Measurements from ENCODE around the gene TANC1. TPM values are rescaled to one million over a fixed set of nuclear protein-coding genes. Genes with fewer than 3 reads are reported as not detected.
A peak's percentile ranks its signal among the peaks of the same experiment; 100 is the strongest.

TANC1 gene
- total RNA-seq, 5 donors from 2014 or later (not counting 1 experiment from before 2014, with no cell fraction given) = 0.26 to 0.61 (median 0.50) TPM

DNA sequence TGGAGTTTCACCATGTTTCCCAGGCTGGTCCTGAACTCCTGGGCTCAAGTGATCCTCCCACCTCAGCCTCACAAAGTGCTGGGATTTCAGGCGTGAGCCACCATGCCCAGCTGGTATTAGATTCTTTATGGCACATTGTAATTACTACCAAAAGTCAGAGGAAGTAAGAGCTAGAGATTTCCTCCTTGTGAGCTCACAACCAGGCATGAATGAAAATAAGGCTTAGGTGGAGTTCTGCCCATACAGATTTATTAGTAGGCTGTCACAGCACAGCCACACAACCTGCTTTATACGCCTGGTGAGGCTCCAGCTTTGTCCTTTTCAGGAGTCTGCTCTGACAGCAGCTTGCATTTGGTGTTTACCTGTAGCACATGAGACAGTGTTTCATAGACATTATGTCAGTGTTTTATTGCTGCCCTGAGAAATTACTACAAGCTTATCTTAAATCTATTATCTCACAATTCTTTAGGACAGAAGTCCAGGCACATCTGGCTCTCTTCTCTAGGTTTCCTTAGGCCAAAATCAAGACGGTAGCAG lies 156.6 kb downstream of the TANC1 start:
- no peak overlapping the region for H3K4me3 Mint-ChIP-seq

DNA sequence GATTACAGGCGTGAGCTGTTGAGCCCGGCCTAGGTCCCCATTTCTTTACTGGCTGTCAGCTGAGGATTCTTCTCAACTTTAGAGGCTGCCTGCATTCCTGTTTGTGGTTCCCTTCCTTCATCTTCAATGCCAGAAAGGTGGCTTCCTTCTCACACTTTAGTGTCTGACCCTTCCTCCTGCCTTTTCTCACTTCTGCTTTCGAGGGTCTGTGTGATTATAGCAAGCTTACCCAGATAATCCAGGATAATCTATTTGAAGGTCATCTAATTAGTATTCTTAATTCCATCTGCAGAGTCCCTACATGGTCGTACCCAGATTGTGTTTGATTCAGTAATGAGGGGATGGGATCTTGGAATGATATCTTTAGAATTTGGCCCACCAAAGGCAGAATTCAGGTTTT lies 157.4 kb downstream of the TANC1 start:
- no peak for ATAC-seq (replicated peaks in 1 of 4)
- Histone ChIP-seq H3K9me3 (no peaks in the 10 kb centered on the region), H3K27ac (ENCODE audit: low read length) (no peak overlapping the region), H3K27me3 (replicated peaks in 1 of 2; ENCODE audit: control insufficient read depth in 2 of 2, extremely low read depth in 1 of 2, insufficient read depth in 2 of 2, low read length in 1 of 2) (no peaks in the 10 kb centered on the region), H3K4me1 (ENCODE audit: control insufficient read depth in 1 of 2, extremely low read depth in 1 of 2, insufficient read depth in 2 of 2, low read length in 2 of 2) (peaks cover 13 to 17% of the 10 kb centered on the region in 2 experiments), H3K4me3 (ENCODE audit: control insufficient read depth in 1 of 2, extremely low read depth in 1 of 2, low read length in 1 of 2) (no peak overlapping the region), H3K36me3 (ENCODE audit: control insufficient read depth in 2 of 2, extremely low read depth in 1 of 2, insufficient read depth in 1 of 2, low read length in 1 of 2) (no peaks in the 10 kb centered on the region)
- 94% methylated on average over 2 of the region's 4 CpGs for WGBS (ENCODE audit: insufficient coverage)
- DNase-seq = no peak
- no peaks in the 10 kb centered on the region for H3K36me3 Mint-ChIP-seq
- ChIA-PET CTCF (interaction anchor here in 1 of 2 donors (0.6 kb wide), 1 partner anchor 34 kb away, joined by 3 read pairs; no protein-coding TSS in a partner anchor), POLR2A (no interaction called here)
- H3K9me3 Mint-ChIP-seq = no peaks in the 10 kb centered on the region
- H3K4me3 Mint-ChIP-seq = no peak overlapping the region
- no peaks in the 10 kb centered on the region for H3K27me3 Mint-ChIP-seq
- peaks cover 21 to 30% (median 27%) of the 10 kb centered on the region in 3 donors for H3K4me1 Mint-ChIP-seq
- peak overlapping the region in 1 of 2 donors; percentile 45 for H3K27ac Mint-ChIP-seq

More for the DNA sequence above, 156.6 kb downstream of the TANC1 start:
- peaks cover 21 to 30% (median 25%) of the 10 kb centered on the region in 3 donors for H3K4me1 Mint-ChIP-seq
- CTCF ChIA-PET = interaction anchor here in 1 of 2 donors (0.6 to 1.0 kb wide), 3 partner anchors 10 to 101 kb away, joined by 3 to 4 read pairs (median 3); no protein-coding TSS in a partner anchor
- H3K9me3 Mint-ChIP-seq = no peaks in the 10 kb centered on the region
- no peaks in the 10 kb centered on the region for H3K36me3 Mint-ChIP-seq
- Histone ChIP-seq H3K4me3 (ENCODE audit: control insufficient read depth in 1 of 2, extremely low read depth in 1 of 2, low read length in 1 of 2) (no peak overlapping the region), H3K27ac (ENCODE audit: low read length) (peak overlapping the region; percentile 61), H3K36me3 (ENCODE audit: control insufficient read depth in 2 of 2, extremely low read depth in 1 of 2, insufficient read depth in 1 of 2, low read length in 1 of 2) (no peaks in the 10 kb centered on the region), H3K9me3 (no peaks in the 10 kb centered on the region), H3K27me3 (replicated peaks in 1 of 2; ENCODE audit: control insufficient read depth in 2 of 2, extremely low read depth in 1 of 2, insufficient read depth in 2 of 2, low read length in 1 of 2) (no peaks in the 10 kb centered on the region), H3K4me1 (ENCODE audit: control insufficient read depth in 1 of 2, extremely low read depth in 1 of 2, insufficient read depth in 2 of 2, low read length in 2 of 2) (peaks cover 13 to 17% of the 10 kb centered on the region in 2 experiments)
- no CpG with 5 or more reads among the region's 3 CpGs for WGBS (ENCODE audit: insufficient coverage)
- H3K27ac Mint-ChIP-seq = peak overlapping the region; percentile 75 to 88
- no peaks in the 10 kb centered on the region for H3K27me3 Mint-ChIP-seq
- DNase-seq (no peak), ATAC-seq (replicated peaks in 1 of 4) (peak in 3 of 4 experiments; percentile 12 to 43 (median 39))
- POLR2A ChIA-PET = interaction anchor here in 1 of 2 donors (0.7 kb wide), 1 partner anchor 9 kb away, joined by 3 read pairs; no protein-coding TSS in a partner anchor

DNA sequence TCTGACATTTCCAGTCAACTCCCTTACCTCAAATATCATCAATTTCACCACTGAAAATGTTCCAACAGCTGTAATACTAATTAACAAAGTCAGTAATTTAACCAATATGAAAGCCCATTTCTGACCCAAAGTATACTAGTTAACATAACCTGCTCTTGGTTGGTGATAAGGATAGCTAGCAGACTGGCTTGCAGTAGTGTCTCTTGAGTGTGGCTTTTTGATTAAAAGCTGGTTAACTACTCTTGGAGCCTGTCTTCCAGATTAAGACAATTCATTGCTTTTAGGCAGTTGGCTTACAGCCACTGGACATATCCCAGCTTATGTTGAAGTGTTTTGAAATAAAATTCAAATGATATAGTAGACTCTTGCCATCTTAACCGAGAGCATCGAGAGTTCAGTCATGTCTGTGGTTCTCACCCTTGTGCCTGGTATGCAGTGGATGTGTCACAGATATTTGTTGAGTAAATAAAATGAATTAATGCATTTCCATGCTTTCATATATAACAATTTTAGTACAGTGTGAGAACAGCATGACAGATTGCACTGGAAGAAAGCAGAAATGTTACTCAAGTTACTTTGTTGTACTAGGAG lies 158.1 kb downstream of the TANC1 start:
- DNase-seq = no peak
- Mint-ChIP-seq H3K27ac (no peak overlapping the region), H3K36me3 (no peaks in the 10 kb centered on the region), H3K27me3 (no peaks in the 10 kb centered on the region), H3K4me3 (no peak overlapping the region), H3K4me1 (peaks cover 21 to 30% (median 27%) of the 10 kb centered on the region in 3 donors), H3K9me3 (no peaks in the 10 kb centered on the region)
- H3K4me1 ChIP-seq (ENCODE audit: control insufficient read depth in 1 of 2, extremely low read depth in 1 of 2, insufficient read depth in 2 of 2, low read length in 2 of 2) = peaks cover 13 to 17% of the 10 kb centered on the region in 2 experiments
- no peaks in the 10 kb centered on the region for H3K36me3 ChIP-seq (ENCODE audit: control insufficient read depth in 2 of 2, extremely low read depth in 1 of 2, insufficient read depth in 1 of 2, low read length in 1 of 2)
- CTCF ChIA-PET = interaction anchor here (0.6 to 1.7 kb wide), 3 partner anchors 8 to 226 kb away, joined by 3 read pairs; no protein-coding TSS in a partner anchor
- no peak overlapping the region for H3K4me3 ChIP-seq (ENCODE audit: control insufficient read depth in 1 of 2, extremely low read depth in 1 of 2, low read length in 1 of 2)
- no CpG with 5 or more reads among the region's 2 CpGs for whole genome bisulfite sequencing (ENCODE audit: insufficient coverage)
- POLR2A ChIA-PET = interaction anchor here in 1 of 2 donors (0.8 kb wide), 1 partner anchor 13 kb away, joined by 3 read pairs; no protein-coding TSS in a partner anchor
- no peak overlapping the region for H3K27ac ChIP-seq (ENCODE audit: low read length)
- H3K27me3 ChIP-seq (replicated peaks in 1 of 2; ENCODE audit: control insufficient read depth in 2 of 2, extremely low read depth in 1 of 2, insufficient read depth in 2 of 2, low read length in 1 of 2) = no peaks in the 10 kb centered on the region
- no peaks in the 10 kb centered on the region for H3K9me3 ChIP-seq
- no peak for ATAC-seq (replicated peaks in 1 of 4)

DNA sequence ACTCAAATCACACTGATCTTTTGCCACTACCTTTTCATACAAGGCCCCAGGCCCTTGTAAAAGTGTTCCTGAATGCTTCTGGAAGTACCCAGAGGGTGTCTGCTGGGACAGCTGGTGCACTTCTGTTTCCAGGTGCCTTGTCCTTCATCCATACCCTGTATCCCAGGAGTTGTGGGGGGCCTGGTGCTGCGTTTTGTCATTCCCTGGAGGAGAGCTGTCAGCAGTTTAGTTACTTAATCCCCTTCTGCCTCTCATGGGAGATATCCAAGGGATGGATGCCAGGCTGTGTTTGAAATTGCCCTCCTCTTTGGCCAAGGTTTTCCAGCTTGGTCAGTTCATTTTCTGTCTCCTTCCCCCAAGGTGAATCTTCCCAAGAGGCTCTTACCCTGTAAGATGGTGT lies 159.8 kb downstream of the TANC1 start:
- H3K27me3 Mint-ChIP-seq = no peaks in the 10 kb centered on the region
- no peaks in the 10 kb centered on the region for H3K27me3 ChIP-seq (replicated peaks in 1 of 2; ENCODE audit: control insufficient read depth in 2 of 2, extremely low read depth in 1 of 2, insufficient read depth in 2 of 2, low read length in 1 of 2)
- no CpG with 5 or more reads among the region's 1 CpG for WGBS (ENCODE audit: insufficient coverage)
- H3K36me3 ChIP-seq (ENCODE audit: control insufficient read depth in 2 of 2, extremely low read depth in 1 of 2, insufficient read depth in 1 of 2, low read length in 1 of 2) = no peaks in the 10 kb centered on the region
- no peaks in the 10 kb centered on the region for H3K9me3 ChIP-seq
- H3K4me3 Mint-ChIP-seq = no peak overlapping the region
- H3K9me3 Mint-ChIP-seq = no peaks in the 10 kb centered on the region
- CTCF ChIA-PET = interaction anchor here in 1 of 2 donors (0.6 to 1.7 kb wide), 3 partner anchors 9 to 18 kb away, joined by 3 to 7 read pairs (median 3); no protein-coding TSS in a partner anchor
- no peak for ATAC-seq (replicated peaks in 1 of 4)
- no peaks in the 10 kb centered on the region for H3K36me3 Mint-ChIP-seq
- POLR2A ChIA-PET = no interaction called here
- H3K4me1 ChIP-seq (ENCODE audit: control insufficient read depth in 1 of 2, extremely low read depth in 1 of 2, insufficient read depth in 2 of 2, low read length in 2 of 2) = peaks cover 13 to 17% of the 10 kb centered on the region in 2 experiments
- H3K4me3 ChIP-seq (ENCODE audit: control insufficient read depth in 1 of 2, extremely low read depth in 1 of 2, low read length in 1 of 2) = no peak overlapping the region
- no peak for DNase-seq
- H3K4me1 Mint-ChIP-seq = peaks cover 21 to 30% (median 30%) of the 10 kb centered on the region in 3 donors
- H3K27ac ChIP-seq (ENCODE audit: low read length) = no peak overlapping the region
- no peak overlapping the region for H3K27ac Mint-ChIP-seq

DNA sequence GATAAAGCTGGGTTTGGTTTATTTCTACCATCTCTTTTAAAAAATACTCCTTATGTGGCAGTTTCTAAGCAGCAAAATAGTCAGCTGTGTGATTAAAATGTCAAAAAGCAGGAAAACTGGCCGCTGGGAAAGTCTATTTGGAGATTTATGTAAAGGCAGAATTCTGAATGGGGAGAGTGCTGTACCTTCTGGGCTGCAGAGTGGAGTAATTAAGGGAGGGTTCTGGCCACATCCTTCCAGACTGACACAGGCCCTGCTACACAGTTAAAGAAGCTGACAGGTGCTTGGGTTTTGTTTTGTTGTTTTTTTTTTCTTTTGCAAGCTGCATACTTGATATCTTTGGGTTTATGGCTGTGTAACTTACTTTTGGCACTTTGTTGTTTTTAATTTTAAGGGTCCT lies 160.8 kb downstream of the TANC1 start:
- Histone ChIP-seq H3K27me3 (replicated peaks in 1 of 2; ENCODE audit: control insufficient read depth in 2 of 2, extremely low read depth in 1 of 2, insufficient read depth in 2 of 2, low read length in 1 of 2) (no peaks in the 10 kb centered on the region), H3K4me1 (ENCODE audit: control insufficient read depth in 1 of 2, extremely low read depth in 1 of 2, insufficient read depth in 2 of 2, low read length in 2 of 2) (peaks cover 10 to 11% of the 10 kb centered on the region in 2 experiments), H3K9me3 (no peaks in the 10 kb centered on the region), H3K27ac (ENCODE audit: low read length) (no peak overlapping the region), H3K4me3 (ENCODE audit: control insufficient read depth in 1 of 2, extremely low read depth in 1 of 2, low read length in 1 of 2) (no peak overlapping the region), H3K36me3 (ENCODE audit: control insufficient read depth in 2 of 2, extremely low read depth in 1 of 2, insufficient read depth in 1 of 2, low read length in 1 of 2) (no peaks in the 10 kb centered on the region)
- 0% methylated on average over 1 of the region's 1 CpG for WGBS (ENCODE audit: insufficient coverage)
- H3K36me3 Mint-ChIP-seq = no peaks in the 10 kb centered on the region
- ATAC-seq (replicated peaks in 1 of 4) (peak in 2 of 4 experiments; percentile 33 to 47), DNase-seq (no peak)
- H3K4me1 Mint-ChIP-seq = peaks cover 14 to 23% (median 23%) of the 10 kb centered on the region in 3 donors
- H3K27ac Mint-ChIP-seq = no peak overlapping the region
- POLR2A ChIA-PET = no interaction called here
- CTCF ChIA-PET = interaction anchor here (0.9 to 1.6 kb wide), 3 partner anchors 10 to 11 kb away, joined by 3 to 5 read pairs (median 4); no protein-coding TSS in a partner anchor
- no peaks in the 10 kb centered on the region for H3K9me3 Mint-ChIP-seq
- no peaks in the 10 kb centered on the region for H3K27me3 Mint-ChIP-seq
- H3K4me3 Mint-ChIP-seq = no peak overlapping the region

DNA sequence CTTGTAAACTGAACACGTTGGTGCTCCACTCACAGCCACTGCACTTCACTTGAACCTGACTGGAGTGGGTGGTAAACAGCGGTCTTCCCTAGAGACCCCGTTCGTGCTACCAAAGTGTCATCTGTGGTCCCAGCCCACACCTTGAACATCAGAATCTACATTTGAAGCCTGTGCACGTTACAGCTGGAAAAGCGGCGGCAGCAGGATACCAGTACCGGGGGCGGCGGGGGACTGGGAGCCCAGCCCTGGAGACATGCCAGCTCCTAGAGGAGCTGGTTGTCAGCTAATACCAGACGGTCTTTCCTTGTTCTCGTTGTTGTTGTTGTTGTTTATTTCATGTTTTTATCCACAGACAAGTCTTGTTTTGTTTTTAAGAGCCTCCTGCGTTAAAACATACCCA lies 161.4 kb downstream of the TANC1 start:
- no peaks in the 10 kb centered on the region for H3K27me3 Mint-ChIP-seq
- H3K27ac ChIP-seq (ENCODE audit: low read length) = no peak overlapping the region
- H3K27me3 ChIP-seq (replicated peaks in 1 of 2; ENCODE audit: control insufficient read depth in 2 of 2, extremely low read depth in 1 of 2, insufficient read depth in 2 of 2, low read length in 1 of 2) = no peaks in the 10 kb centered on the region
- no peak overlapping the region for H3K4me3 Mint-ChIP-seq
- peaks cover 8 to 18% (median 18%) of the 10 kb centered on the region in 3 donors for H3K4me1 Mint-ChIP-seq
- DNase-seq (no peak), ATAC-seq (replicated peaks in 1 of 4) (no peak)
- no peaks in the 10 kb centered on the region for H3K9me3 ChIP-seq
- H3K27ac Mint-ChIP-seq = no peak overlapping the region
- peaks cover 4 to 7% of the 10 kb centered on the region in 2 experiments for H3K4me1 ChIP-seq (ENCODE audit: control insufficient read depth in 1 of 2, extremely low read depth in 1 of 2, insufficient read depth in 2 of 2, low read length in 2 of 2)
- WGBS (ENCODE audit: insufficient coverage) = 59% methylated on average over 7 of the region's 13 CpGs
- CTCF ChIA-PET = interaction anchor here (0.9 to 1.6 kb wide), 3 partner anchors 9 to 11 kb away, joined by 3 to 5 read pairs (median 4); no protein-coding TSS in a partner anchor
- no peaks in the 10 kb centered on the region for H3K36me3 Mint-ChIP-seq
- H3K9me3 Mint-ChIP-seq = no peaks in the 10 kb centered on the region
- no peak overlapping the region for H3K4me3 ChIP-seq (ENCODE audit: control insufficient read depth in 1 of 2, extremely low read depth in 1 of 2, low read length in 1 of 2)
- POLR2A ChIA-PET = no interaction called here
- H3K36me3 ChIP-seq (ENCODE audit: control insufficient read depth in 2 of 2, extremely low read depth in 1 of 2, insufficient read depth in 1 of 2, low read length in 1 of 2) = no peaks in the 10 kb centered on the region

Data from T-cell (primary cell).